GM18526 (cell line): ENCODE data around the gene APLNR.

Source experiments
- POLR2A ChIP-seq: IDR thresholded peaks from 3 replicates; pipeline ENCODE4 v1.6.1; 2011; ENCODE audit not compliant: insufficient read length; ENCODE audit errors: extremely low read depth

APLNR gene

DNA sequence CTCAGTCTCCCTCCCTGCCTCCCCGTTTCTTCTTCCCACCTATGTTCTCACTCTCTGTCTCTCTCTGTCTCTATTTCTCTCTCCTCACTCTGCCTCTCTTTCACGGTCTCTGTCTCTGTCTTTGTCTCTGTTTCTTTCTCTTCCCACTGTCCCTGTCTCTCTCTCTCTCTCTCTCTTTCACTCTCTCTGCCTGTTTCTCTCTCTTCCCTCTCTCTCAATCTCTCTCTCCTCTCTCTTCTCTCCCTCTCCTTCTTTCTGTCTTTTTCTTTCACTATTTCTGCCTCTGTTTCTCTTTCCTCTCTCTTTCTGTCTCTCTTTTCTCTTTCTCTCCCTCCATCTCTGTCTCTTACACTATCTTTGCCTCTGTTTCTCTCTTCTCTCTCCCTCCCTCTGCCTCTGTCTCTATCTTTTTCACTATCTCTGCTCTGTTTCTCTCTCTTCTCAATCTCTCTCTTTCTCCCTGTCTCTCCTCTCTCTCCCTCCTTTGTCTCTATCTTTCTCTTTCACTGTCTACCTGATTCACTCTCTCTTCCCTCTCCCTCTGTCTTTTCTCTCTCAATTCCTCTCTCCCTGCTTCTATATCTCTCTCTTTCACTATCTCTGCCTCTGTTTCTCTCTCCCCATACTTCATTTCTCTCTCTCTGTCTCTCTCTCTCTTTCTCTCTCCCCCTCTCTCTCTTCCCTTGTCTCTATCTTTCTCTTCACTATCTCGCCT is 5.4 kb downstream of the APLNR start:
- no peak for TF ChIP-seq POLR2A

DNA sequence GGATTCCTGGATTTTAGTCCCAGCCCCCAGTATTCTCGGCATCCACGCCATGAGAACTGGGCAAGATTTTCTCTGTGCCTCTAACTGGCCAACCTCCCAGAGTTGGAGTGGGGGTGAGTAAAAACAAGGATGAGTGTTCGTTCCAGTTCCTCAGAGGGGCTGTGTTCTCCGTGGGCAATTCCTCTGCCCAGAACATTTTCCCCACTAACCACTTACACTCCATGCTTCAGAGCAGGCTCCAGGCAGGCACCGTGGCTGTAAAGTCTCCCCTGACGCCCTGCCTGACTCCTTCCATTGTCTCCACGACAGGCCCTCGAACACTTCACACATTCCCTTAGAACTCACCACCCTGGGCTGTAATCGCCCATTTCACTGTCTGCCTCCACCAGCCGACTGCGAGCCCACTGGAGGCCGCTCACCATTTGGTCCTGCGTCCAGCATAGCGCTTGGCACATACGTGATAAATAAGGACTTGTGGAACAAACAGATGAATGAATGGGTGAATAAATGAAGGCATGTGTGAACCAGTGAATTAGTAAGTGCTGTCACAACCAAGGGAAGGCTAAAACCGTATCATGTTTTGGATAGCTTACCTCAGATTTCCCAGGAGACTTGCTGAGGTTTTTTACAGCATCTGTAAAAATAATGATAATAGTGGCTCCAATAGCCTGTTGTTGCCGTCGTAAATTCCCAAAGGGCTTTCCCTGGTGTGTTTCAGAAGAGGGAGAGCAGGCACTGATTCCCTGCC is 6.1 kb downstream of the APLNR start:
- no peak for TF ChIP-seq POLR2A

DNA sequence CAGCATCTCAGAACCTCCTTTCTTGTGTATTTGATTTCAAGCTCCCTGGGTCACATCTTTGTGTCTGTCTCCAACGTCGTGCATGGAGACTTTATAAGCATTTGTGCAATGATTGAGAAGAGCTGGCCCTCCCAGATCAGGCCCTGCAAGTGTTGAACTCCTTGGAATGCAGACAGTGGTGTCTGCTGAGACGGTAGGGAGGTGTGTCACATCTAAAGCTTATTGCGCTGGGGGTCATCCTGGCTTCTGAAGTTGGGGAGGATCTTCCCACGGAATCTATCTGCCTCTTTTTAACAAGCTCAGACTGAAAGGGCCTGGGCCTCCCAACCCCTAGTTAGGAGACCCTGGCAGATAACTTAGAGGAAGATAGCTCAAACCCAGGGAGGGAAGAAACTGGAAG is 6.7 kb downstream of the APLNR start:
- TF ChIP-seq POLR2A, result no peak

DNA sequence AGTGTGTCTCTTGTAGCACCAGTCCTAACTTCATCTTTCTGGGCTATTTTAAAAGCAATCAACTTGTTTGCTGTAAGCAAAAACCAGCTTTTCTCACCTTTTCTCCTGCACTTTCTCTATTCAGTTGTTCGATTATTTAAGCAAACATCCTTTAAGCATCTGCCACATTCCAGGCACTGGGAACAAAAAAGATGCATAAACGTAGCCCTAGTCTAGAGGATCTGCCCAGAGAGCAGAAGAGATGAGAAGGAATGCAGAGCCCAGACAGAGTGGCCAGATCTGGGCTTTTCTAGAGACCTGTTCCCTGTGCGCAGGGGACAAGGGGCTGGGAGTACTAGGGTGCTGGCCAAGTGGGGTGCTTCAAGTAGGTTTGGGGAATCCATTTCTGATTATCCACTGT is 8.4 kb downstream of the APLNR start:
- TF ChIP-seq POLR2A, result no peak

DNA sequence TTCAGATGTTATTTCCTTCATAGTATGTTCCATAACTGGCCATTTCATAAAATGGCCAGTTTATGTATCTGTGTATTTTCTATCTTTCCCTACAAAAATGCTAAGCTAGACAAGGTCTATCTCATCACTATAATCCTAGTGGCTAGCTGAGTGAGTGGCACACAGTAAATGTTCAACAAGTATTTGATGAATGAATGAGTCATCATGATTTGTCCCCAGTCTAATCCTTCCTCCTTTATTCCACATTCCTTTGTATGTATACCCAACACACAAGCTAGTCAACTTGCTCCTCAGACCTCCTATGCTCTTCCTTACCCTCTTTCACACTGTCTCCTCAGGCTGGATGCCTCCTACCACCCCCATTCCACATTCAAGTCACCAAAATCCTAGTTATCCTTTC is 12.5 kb downstream of the APLNR start:
- no peak for TF ChIP-seq POLR2A

DNA sequence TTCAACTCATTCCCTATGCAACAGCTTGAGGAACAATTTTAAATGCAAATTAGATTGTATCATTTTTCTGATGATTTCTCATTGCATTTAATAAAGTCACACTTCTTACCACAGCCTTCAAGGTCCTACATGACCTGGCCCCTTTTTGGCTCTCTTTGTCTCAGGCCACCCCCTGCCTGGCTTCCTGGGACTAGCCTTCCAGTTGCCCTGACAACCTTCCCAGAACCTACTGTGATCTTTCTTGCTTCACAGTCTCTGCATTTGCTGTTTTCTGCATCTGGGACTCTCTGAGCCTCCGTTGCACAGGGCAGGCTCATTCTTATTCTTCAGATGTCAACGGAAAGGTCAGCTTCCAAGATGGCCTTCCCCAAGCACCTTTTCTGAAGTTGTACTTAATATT is 12.9 kb downstream of the APLNR start:
- no peak for TF ChIP-seq POLR2A

DNA sequence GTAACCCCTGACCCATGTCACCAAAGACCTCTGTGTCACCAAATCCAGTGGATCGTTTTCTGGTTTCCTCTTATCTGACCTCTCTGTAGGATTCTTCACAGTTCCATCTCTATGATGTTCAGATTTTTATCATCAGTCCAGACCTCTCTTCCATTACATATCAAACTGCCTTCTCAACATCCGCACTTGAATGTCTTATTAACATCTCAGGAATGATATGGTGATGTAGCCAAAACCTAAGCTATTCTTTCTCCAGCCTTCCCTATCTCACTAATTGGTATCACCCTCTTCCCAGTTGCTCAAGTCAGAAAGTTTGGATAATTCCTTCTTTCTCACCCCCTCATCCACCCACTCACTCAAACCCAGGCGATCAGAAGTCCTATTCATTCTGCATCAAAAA is 13.4 kb downstream of the APLNR start:
- TF ChIP-seq POLR2A, result no peak

DNA sequence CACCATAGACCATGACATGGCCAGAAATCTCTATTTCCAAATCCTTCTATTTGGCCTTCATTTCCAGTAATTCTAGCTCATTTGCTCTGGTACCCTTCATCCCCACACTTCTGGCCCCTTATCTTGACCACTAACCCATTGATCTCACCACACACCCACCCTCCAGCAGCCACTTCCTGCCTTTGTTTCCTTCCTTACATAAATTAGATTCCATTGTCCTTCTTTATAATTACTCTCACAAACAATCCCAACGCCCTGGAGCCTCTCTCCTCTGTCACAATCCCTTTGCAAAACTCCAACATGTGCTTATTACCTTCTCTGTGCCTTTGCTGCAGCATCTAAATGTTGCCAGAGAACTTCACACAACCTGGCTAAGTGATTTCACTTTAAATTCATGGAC is 14.8 kb downstream of the APLNR start:
- TF ChIP-seq POLR2A, result no peak

DNA sequence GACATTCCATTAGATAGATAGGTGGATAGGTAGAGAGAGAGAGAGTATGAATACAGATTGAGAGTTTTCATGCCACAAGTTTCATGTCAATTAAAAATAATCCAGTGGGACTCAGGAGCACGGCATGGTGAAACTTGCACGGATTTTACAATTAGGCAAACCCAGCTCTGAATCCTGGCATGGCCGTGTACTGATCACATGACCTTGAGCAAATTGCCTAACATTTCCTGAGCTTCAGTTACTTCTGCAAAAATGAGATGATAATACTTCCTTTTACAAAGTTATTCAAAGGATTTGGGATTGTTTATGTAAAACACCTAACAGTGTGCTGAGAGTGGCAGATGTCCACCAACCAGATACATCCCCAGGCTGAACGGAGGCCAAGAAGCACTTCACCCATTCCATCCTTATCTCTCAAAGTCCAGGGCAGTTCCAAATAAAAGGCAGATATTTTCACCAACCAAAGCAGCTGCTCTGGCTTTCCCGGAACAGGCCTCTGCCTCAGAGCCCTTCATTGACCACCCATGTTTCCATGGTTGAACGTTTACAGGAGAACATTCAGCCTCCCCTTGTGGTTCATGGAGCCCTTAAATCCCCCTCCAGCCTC is 17.9 kb downstream of the APLNR start:
- TF ChIP-seq POLR2A, result no peak

DNA sequence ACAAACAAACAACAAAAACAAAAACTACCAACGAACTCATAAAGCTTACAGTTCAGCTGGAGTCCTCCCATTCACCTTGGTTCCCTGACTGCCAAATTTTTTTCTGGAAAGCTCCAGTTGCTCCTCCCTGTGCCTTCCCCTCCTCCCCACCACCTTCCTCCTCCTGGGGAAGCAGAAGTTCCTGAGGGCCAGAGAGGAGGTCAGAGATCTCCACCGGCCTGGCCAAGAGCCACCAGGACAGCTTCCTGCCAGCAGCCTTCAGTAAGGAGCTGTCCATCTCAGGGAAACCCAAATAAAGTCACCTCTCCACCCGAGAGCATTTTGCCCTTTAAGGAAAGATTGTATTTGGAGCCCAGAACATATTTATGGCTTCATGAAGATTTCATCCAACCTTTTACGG is 20.0 kb downstream of the APLNR start:
- TF ChIP-seq POLR2A, result no peak

DNA sequence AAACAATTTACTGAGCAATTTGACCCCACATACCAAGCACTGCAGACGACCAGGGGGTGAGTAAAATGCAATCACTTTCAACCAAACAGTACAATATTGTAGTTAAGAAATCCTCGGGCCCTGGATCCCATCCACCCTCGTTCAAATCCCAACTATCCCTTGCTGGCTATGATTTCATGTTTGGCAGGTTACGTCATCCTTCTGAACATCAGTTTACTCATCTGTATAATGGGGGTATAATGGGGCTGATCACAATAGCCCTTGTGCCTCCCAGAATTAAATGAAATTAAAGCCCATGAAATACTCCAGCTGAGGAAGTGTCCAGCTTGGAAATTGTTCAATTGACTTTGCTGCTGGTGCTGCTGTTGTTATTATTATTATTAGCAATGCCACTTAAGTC is 20.6 kb downstream of the APLNR start:
- TF ChIP-seq POLR2A, result no peak

DNA sequence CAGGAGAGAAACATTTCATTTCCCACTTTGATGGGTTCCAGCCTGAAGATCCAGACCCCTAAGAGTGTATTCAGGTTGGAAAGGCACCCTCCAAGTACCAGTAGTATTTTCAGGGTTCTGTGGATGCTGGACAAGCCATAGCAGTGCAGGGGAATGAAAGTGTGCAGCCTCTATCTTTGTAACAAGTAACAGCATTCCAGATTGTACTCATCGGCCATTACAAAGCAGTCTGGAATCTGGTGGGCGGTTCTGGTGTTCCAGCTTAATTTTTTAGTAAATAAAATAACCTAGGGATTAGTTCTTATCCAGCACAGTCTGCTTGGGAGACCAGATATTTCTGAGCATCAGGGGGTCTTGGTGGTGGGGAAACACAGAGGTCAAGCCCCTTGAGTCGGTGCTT is 22.6 kb downstream of the APLNR start:
- no peak for TF ChIP-seq POLR2A

DNA sequence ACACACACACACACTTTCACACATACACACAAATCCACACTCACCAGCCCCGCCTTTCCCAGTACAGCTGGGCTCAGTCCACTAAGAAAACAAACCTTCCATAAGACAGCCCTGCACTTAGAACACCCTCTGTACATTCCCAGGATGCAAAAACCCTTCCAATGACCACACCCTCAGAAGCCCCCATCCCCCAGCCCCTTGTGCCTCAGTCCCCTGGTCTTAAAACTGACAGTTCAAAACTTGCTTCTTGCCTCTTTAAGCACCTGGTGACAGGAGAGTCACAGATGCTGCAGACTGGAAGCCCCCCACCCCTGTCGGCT is 23.0 kb downstream of the APLNR start:
- no peak for TF ChIP-seq POLR2A

DNA sequence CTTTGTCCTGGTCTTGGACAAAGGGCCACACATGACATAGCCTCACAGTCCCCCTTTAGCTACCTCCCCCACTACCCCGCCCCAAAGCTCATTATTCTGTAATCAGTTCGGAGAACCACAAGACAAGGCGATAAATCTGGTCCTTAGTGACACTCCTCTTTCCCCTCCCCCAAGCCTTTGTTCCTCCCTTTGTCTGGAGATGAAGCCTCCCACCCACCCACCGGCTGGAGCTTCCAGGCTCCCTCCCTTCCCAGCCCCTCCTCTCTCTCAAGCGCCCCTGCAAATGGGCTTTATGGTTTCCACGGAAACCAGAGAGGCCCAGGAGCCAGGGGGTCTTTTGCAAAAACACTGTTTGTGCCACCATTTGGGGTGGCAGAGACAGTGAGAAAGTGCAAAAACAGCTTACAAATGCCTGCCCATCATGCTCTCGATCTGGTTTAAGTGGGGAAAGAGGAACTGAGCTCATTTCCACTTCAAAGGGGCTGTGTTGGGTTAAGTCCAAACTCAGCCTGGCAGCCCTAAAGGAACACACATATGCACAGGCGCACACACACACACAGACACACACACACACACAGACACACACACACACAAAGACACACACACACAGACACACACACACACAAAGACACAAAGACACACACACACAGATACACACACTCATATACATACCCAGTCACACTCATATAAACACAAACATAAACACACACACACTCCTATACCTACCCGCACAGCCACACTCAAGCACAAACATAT is 23.5 kb downstream of the APLNR start:
- TF ChIP-seq POLR2A, result no peak

DNA sequence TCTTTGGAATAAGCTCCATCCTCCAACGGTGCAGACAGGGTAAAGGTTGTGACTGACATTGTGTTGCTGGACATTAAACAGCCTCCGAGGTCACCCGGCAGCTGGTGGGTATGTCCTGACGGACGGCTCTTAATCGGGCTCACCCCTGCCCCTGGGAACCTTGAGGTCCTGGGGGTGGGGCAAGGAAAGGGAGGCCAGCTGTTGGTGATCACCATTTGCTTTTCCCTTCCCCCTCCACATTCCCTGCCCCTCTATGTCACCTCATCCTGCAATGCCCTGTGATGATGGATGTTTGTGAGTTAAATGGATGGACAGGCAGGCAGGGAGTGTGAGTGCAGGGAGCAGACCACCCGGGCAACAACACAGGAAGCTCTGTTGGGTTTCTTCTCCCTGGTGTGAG is 26.3 kb downstream of the APLNR start:
- TF ChIP-seq POLR2A, result no peak

DNA sequence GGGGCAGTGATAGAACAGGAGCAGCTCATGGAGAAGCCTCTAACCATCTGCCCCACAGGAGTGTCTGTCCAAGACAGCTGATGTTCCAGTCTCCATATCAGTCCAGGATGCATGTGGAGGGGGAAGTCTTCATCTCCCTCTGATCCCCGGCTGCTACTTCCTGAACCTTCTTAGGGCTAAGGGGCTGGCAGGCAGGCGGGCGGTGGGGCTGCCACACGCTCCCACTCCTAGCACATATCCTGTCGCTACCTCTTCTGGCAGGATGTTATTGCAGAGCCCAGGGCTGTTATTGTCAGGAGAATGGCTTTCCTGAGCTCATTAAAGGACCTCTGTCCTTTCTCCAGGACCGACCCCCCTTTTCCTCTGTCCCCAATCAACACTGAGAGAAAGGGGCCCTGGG is 29.9 kb downstream of the APLNR start:
- no peak for TF ChIP-seq POLR2A

DNA sequence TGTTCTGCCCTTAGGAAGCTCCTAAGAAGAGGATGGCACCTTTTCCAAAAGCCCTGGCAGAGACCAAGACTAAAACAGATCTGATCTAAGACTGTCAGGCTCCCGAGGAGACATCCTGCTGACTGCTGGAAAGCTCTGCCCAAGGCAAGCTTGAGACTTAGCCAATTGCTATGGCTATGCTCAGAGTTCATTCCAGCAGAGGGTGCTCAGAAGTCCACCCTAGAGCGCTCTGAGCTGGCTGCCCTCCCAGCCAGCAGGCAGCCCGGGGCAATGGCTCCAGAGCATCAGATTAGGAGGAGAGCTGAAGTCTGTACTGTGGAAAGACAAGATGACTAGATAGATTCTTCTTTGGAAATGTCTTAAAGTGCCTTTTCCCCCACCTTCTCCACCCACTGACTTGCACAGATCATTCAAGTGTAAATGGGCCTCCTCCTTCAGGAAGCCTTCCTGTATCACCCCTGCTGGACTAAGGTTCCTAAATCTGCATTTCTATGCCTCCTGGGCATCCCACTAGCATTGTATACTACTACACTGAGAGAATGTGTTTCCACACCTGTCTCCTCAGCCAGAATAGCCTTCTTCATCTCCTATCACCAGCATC is 31.9 kb downstream of the APLNR start:
- no peak for TF ChIP-seq POLR2A
